H1 (cell line): Measurements from ENCODE around the gene ZNF425. TPM values are rescaled to one million over a fixed set of nuclear protein-coding genes. Genes with fewer than 3 reads are reported as not detected.

ENCODE experiments used
- ATF3 ChIP-seq: IDR thresholded peaks from 2 replicates; pipeline ENCODE4 v1.6.1; 2011; ENCODE audit warnings: low read depth, mild to moderate bottlenecking, low read length; ENCODE audit not compliant: insufficient read depth
- BACH1 ChIP-seq: IDR thresholded peaks from 2 replicates; pipeline ENCODE4 v1.6.1; 2012; ENCODE audit warnings: low read length, improper control_type of control experiment
- CHD7 ChIP-seq: fragments of 300-600 bp; sonication (generic); IDR thresholded peaks from 2 replicates; pipeline ENCODE4 v1.7.1; 2012; ENCODE audit warnings: low read length, moderate library complexity, mild to moderate bottlenecking, inconsistent platforms; ENCODE audit not compliant: insufficient replicate concordance
- FOSL1 ChIP-seq: IDR thresholded peaks from 2 replicates; pipeline ENCODE4 v1.6.1; 2011; ENCODE audit warnings: mild to moderate bottlenecking, low read depth, low read length, moderate library complexity; ENCODE audit not compliant: insufficient read depth
- GABPA ChIP-seq: IDR thresholded peaks from 2 replicates; pipeline ENCODE4 v1.6.1; 2011; ENCODE audit warnings: mild to moderate bottlenecking, low read length, moderate library complexity, borderline replicate concordance; ENCODE audit not compliant: insufficient read depth
- NANOG ChIP-seq: IDR thresholded peaks from 2 replicates; pipeline ENCODE4 v1.6.1; 2011; ENCODE audit warnings: low read length, low read depth, mild to moderate bottlenecking, inconsistent platforms; ENCODE audit not compliant: insufficient read depth, poor library complexity, severe bottlenecking
- SIRT6 ChIP-seq: IDR thresholded peaks from one replicate; pipeline ENCODE4 v1.7.1; 2012; ENCODE audit warnings: low read length, inconsistent platforms
- TBP ChIP-seq: IDR thresholded peaks from 2 replicates; pipeline ENCODE4 v1.6.1; 2011; ENCODE audit warnings: low read depth, low read length, improper control_type of control experiment
- polyA plus RNA-seq, 7 experiments: library from polyadenylated mRNA; depleted of rRNA in 3 of 7; stranded (reverse) in 5 of 7; unstranded in 2 of 7; fragments of >200 nt in 5 of 7; fragments of 200-250 nt in 2 of 7; gene quantifications; 1 replicate in 5 of 7; 2 replicates in 1 of 7; 4 replicates in 1 of 7; pipeline versions ENCODE4 v1.2.1 to v1.2.3, GENCODE V29; 2011 to 2013; ENCODE audit warnings: missing spikeins in 2 of 7, mixed read lengths in 2 of 7
- total RNA-seq: library from RNA; stranded (reverse); fragmentation: NEBNext Ultra II Directional; extraction: Animal tissue kit (Norgen Biotek cat#: 25700); gene quantifications from 2 replicates; pipeline ENCODE4 v1.2.1, GENCODE V29; 2021

Gene ZNF425
- total and polyA plus RNA-seq, 2 of the 8 experiments (the other 6 are each of a cell fraction or from before 2014, with no cell fraction given), result 3.4 to 6.1 TPM

- no peak for TF ChIP-seq CHD7
- peak; percentile 31; the same call in 1 of the 2 replicates for TF ChIP-seq ATF3
- no peak for TF ChIP-seq FOSL1
- TF ChIP-seq SIRT6, result no peak
- TF ChIP-seq BACH1, result peak; percentile 60
- no peak for TF ChIP-seq GABPA
- no peak for TF ChIP-seq NANOG
- TF ChIP-seq TBP, result peak; percentile 65; the same call in 1 of the 2 replicates
Measured at GRCh38 chr7:149090397-149091195, 35.5 kb downstream of the ZNF425 start, which contains the start of gene ZNF786 (continued).
